Measurements from ENCODE around the gene C1orf21.

The C1orf21 gene

DNA sequence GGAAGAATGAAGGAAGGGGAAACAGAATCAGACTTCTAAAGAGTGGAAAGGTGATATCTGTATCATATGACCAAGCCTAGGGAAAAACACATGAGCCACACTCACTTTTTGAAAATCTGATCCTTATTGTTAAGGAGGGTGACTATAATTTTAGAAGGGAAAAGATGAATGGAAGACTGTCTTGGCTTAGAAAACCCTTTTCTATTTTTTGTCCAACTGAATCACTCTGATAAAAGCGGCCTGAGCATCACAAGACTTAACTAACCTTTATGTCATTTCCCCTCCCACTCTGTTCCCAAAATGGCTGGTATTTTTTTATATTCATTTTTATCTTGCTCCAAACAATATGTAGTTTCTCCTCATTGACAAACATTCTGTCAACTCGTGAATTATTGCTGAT is 169.8 kb downstream of the C1orf21 start:
- no peak for DNase-seq (ENCODE audit: low spot score)

DNA sequence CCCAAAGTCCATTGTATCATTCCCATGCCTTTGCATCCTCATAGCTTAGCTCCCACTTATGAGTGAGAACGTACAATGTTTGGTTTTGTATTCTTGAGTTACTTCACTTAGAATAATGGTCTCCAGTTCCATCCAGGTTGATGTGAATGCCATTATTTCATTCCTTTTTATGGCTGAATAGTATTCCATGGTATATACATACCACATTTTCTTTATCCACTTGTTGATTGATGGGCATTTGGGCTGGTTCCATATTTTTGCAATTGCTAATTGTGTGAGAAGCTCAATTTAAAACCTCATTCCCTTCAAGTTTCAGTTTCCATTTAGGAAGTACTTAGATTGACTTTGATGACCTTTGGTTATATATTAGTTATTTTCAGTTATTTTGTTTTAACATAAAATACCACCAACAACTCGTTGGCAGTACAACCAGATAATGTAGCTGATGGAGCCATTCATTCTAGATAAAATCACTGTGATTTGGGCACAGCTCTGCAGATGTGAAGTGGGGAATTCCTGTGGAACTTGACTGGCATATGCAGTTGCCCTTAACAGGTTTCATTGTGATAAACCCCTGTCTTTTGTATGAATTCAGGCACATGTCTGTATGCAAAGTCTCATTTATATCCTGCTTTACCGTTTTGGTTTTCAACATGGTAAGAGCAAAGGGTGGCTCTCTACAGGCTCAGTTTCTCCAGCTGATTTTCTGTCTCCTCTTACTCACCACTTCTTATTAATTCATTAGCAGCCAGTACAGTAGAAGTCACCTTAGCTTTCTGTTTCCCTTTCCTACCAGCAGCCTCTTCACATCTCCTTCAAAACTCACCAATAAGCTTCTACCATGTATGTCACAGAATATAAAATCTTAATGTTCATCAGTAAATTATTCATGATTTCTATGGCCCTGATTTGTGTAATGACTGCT is 170.9 kb downstream of the C1orf21 start:
- no peak for DNase-seq (ENCODE audit: low spot score)

DNA sequence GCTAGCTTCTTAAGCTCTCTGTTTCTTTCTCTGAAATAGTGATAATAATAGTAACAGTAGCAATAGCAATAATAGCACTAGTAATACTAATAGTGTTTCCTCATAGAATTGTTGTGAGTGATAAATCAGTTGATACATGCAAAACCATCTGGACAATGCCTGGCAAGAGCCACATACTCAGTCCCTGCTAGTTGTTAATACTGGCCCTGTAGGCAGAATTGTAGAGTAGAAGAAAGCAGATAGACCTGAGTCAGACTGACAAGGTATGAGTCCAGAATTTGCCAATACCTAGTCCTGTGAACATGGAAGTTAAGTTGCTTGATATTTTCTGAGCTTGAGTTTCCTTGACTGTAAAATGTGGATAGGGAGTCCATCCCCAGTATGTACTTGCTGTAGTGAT is 171.9 kb downstream of the C1orf21 start:
- no peak for DNase-seq (ENCODE audit: low spot score)

DNA sequence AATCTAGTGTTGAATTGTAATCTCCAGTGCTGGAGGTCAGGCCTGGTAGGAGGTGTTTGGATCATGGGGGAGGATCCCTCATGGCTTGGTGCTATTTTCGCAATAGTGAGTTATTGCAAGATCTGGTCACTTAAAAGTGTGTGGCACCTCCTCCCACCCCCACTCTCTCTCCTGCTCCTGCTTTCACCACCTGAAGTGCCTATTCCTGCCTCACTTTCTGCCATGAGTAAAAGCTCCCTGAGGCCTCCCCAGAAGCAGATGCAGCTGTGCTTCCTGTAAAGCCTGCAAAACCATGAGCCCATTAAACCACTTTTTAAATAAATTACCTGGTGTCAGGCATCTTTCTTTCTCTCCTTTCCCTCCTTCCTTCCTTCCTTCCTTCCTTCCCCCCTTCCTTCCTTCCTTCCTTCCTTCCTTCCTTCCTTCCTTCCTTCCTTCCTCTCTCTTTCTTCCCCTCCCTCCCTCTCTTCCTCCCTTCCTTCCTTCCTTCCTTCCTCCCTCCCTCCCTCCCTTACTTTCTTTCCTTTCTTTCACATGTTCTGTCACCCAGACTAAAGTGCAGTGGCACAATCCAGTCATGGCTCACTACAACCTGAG is 172.4 kb downstream of the C1orf21 start:
- no peak for DNase-seq (ENCODE audit: low spot score)

DNA sequence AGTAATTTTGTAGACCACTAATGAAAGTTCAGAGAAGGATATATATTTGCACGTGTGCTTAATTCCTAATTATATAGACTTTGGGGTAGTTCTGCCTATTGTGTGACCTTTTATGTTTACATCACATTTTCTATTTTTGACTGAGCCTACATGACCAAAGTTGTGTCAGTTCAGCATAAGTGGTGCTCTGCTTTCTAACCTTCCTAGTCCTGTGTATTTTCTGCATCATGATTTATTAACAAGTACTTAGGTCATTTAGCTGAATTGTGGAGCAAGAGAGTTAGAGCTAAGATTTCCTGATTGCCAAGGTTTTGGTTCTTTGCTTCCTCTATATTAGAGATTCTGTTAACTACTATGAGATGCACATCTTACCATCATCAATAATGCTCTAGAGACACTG is 176.0 kb downstream of the C1orf21 start:
- no peak for DNase-seq (ENCODE audit: low spot score)

DNA sequence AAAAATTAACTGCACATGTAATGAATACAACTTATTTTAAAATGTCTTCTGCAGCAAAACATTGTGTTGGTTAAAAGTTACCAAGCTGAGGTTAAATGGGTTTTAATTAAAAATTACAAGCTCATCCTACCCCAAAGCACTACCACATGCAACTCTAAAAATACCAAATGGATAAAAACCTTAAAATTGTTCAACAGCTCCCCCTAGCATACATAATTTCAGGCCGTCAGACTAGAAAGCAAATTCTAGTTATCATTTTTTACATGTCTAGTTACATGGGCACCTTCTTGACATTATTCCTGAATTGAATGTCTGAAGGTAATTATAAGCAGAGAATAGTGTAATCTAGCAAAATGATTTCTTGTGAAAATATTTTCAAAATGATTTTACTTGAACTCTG is 176.5 kb downstream of the C1orf21 start:
- DNase-seq (ENCODE audit: low spot score), result no peak

DNA sequence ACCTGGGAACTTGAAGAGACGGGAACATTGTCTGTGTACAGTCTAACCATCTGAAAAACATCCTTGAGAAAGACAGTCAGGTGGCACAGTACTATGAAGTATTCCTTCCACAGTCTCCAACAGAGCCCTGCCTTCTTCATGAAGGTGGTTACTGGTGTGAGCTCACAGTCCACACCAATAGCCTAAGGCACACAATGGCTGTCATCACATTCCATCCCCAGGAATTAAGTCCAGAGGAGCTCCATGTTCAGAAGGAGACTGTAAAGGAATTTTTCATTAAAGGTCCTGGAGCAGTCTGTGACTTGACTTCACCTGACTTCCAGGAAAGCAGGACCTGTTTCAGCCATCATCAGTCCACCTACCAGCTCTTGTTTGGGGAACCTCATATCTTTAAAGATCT is 180.2 kb downstream of the C1orf21 start:
- no peak for DNase-seq (ENCODE audit: low spot score)

DNA sequence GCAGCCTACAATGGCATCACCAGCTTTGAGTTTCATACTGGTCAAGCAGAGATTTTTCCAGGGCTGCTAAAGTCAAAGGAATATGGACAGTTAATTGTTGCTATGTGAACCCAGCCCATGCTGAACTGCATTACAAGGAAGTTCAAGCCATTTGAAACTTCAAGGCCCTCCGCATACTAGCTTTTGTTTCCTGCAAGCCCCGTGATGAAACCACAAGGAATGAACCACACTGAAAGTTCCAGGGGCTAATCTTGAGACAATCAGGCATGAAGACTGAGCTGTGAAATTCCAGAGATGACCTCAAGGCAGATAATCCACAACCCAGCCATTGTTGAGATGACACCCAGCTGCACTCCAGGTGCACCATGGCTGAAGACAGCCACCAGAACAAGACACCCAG is 180.8 kb downstream of the C1orf21 start:
- no peak for DNase-seq (ENCODE audit: low spot score)

DNA sequence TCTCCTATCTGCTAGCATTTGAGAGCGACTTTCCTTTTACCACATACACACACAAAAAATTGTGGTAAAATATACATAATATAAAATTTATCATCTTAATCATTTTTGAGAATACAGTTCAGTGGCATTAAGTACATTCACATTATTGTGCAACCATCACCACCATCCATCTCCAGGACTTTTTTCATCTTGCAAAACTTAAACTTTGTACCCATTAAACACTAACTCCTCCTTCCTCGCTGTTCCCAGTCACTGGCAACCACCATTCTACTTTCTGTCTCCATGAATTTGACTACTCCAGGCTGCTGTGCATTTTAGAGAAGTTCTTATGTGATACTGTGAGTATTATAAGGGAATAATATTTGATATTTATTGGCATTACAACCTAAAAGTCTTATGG is 181.3 kb downstream of the C1orf21 start:
- DNase-seq (ENCODE audit: low spot score), result no peak

DNA sequence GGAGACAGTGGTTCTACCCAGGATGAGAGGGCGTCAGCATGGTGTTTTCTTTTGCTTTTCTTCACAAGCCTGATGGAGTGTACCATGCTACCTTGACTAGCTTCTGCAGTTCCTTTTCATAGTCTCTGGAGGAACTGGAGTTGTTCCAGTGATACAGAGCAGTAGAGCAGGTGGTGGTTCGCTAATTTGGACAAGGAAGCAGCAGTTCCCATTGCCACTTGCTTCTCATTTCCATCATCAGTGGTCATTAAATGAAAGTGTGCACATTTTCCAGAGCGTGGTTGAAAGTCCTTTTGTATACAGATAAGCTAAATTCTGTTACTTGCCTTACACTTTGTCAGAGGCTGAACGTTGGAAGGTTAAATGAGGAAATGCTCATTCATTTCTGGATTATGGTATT is 182.3 kb downstream of the C1orf21 start:
- DNase-seq (ENCODE audit: low spot score), result no peak

DNA sequence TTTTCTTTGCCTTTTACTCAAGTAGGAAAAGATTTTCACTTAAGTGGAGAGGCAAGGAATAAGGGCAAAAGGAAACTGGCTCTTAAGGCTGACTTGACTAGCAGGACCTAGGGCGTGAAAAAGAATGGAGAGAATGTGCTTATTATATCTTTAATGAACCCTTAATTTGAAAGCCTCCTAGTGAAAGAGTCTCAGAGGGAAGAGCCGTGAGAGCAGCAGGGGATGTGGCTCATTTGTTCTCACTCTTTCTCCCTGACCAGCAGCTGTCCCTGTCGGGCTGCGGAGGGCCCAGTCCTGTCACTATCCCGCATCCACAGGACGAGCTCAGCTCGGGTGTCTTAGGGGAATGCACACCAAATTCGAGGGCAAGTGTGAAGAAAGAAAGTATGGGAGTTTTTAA is 187.8 kb downstream of the C1orf21 start:
- DNase-seq (ENCODE audit: low spot score), result no peak

DNA sequence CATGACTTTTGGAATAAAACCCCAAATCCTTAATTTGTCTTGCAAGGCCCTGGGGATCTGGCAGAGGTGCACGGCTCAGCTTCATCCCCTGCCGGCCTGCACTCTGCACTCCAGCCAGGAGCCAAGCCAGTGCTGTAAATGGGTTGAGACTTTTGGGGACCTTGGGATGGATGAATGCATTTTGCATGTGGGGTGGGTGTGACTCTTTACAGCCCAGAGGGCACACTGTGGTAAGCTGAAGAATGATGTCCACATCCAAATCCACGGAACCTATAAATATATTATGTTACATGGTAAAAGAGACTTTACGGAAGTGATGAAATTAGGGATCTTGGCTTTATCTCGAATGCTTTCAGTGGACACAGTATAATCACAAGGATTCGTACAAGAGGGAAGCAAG is 190.0 kb downstream of the C1orf21 start:
- no peak for DNase-seq (ENCODE audit: low spot score)

DNA sequence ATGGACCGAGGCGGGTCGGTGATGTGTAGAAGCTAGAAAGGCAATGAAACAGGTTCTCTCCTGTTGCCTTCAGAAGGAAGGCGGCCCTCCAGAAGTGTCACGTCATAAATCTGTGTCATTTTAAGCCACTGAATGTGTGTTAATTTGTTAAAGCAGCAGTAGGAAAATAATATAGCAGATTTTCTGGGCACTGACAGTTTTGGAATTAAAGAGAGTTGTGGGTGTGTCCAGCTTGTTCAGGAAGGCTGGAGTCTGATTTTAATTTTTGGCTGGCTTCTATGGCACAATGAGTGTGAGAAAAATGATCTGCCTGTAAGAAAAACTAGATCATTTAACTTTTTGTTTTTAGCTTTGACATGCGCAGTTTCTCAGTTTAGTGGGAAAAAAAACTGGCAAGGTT is 190.5 kb downstream of the C1orf21 start:
- DNase-seq (ENCODE audit: low spot score), result no peak

DNA sequence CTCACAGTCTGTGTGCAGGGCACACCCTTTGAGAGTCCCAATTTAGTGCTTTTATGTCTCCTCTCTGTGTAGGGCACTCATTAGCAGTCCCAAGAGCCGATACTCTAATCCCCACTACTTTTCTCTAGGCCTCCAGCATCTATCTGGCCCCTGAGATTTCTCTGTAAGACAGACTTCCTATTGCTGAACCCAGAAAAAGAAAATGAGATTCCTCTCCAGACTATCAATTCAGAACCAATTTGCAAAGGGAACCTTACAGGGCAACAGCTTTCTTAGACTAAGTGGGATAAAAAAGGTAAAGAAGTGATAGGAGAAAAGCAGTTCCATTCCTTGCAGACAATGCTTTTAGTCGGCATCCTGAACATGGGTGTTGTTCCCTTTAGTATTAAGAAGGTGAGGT is 195.6 kb downstream of the C1orf21 start:
- DNase-seq (ENCODE audit: low spot score), result no peak

DNA sequence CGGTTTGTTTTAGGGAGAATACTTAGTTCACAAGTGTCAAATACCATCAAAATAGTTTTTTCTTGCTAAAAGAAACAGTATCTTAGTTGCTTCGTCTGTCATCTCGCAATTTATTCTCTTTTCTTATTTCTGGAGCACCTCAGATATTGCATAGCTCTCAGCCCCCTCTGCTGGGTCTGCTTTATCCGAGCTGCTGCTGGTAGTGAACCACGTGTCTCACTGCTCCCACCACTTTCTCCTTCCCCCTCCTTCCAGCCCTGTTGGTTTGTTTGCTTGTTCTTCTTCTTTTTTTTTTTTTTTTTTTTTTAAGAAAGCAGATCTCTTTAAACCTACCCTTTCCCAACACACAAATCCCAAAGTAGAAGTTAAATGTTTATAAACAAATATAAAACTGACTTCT is 197.0 kb downstream of the C1orf21 start:
- DNase-seq (ENCODE audit: low spot score), result no peak

DNA sequence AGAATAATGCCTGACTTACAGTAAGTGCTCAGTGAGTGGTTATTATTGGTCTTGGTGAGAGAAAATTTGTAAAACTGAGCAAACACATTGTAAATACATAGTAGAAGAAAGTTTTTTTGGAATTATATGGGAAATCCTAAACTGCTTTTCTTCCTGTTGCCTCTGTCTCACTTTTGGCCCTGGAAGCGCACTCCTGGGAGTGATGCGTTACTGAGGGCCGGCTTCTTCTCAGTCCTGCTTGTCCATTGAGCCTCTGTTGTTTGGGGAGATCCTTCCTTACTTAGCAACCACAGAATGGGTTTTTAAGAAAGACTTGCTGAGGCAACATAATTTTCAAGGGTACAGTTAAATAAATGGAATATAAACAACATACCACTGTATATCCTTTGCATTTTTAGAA is 201.9 kb downstream of the C1orf21 start:
- DNase-seq (ENCODE audit: low spot score), result no peak

DNA sequence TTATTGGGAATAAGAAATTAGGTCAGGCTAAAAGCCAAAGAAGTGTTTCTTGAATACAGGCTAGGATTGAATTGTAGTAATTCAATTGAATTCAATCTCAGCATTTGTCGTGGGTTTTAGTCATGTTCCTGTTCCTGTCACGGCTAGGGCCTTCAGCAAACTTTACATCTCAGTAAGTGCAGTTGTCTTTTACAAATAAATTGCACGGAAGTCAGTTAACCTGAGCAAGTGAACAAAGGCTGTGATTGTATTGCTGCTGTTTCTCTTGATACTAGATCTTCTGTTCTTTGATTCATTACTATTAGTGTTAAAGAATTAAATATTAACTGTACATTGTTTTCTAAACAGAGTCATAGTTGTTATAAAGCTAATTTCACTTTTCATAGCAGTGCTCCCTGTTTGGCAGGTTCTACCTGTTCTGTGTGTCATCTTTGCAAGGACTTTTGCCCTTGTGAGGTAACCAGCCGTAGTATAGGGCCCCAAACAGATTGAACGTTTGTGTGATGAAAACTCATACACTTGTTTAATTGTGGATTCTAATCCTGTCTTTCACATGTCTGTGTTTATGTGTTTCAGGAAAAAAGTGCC is 203.4 kb downstream of the C1orf21 start:
- no peak for DNase-seq (ENCODE audit: low spot score)

DNA sequence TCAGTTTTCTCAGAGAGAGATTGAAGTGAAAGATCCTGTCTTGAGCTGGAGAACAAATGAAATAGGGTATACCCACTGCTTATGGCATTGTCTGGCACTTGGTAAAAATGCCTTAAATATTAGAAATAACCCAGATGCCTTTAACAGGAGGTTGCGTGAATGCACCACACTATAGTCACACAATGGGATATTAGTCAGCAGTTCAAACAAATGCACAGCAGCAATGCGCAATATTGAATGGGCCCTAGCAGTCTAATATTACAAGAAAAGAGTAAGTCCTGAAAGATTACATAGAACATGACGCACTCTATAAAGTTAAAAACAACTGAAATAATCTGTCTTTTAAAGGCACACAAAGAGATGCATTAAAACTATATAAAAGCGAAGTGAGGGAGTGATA is 206.8 kb downstream of the C1orf21 start:
- DNase-seq (ENCODE audit: low spot score), result no peak

DNA sequence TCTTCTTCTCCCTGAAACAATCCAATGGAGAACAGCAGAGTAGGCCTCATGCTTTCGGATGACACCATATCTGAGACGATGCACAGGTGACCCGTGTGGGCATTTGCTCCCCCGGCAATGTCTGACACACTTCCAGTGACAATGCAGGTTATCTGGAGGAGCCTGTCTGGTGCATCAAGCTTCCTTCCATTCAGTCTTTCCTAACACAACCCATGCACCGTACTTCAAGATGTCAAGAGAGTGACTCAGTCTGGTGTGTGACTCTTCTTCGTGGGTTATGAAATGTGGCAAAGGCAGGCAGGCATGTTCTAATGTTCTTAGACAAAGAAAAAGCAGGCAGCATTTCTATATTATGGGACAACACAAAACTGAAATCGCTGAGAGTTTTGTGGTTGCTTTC is 208.8 kb downstream of the C1orf21 start:
- DNase-seq (ENCODE audit: low spot score), result no peak

DNA sequence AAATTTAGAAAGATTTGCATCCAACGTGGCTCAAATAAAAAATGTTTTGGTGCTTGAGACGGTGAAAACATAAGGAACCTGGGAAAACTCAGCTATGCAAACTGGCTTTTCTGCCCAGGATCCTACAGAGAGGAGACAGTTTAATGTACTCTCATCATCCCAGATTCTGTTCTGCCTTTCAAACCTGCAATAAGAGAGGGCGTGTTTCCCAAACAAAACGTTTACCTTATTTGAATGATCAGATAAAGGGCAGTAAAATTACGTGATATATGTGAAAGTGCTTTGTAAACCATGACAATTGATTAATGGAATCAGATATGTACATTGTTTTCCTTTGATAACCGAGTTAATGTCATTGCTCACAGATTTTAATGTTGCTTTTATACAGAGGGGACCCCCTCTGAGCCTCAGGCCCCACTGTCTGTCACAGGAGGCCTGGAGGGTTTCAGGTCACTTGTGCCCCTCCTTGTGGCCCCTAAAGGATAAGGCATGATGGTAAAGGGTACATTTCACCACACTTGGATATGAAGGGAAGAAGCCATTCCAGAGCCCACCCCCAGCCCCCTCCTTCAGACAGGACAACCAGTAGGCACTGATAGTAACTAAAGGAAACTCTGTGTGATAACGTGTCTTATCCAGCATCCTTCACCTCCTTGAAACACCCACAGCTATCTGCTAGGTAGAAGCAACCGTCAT is 210.3 kb downstream of the C1orf21 start:
- DNase-seq (ENCODE audit: low spot score), result no peak

DNA sequence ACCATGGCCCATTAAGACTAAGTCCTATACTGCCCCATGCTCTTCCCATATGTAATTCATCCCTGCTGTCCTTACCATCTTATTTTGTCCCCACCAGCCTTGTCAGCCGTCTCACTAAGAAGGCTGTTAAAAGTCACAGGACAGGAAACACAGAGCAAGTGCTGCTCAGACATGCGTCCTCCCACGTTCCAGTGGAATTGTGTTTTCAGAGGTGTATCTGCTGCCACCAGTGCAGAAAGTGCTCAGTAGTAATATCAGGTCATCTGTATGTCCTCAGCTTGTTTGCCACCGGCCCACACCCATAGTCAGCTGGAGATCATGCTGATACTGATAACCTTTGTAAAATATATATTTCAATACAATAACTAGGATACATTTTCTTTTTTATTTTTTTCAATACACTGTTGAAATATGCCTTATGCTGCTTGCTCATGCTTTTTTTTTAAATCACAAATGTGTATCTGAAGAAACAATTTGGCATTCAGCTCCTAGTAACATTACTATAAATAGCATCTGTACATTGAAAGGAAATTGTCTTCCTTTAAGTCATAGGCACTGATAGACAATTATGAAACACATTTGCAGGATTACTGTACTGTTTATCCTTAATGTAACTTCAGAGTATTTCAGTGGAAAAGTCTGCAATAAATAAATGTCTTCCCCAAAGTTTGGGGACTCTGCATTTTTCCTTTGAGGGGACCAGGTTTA is 211.0 kb downstream of the C1orf21 start:
- no peak for DNase-seq (ENCODE audit: low spot score)
